Cardiac fibroblast (primary cell): ENCODE measurements around the gene FANK1.

Experiments used
- DNase-seq, 2 donors: peaks; one replicate each; pipeline versions ENCODE4 v3.0.0 to v3.0.0-alpha.2; 2010; ENCODE audit warnings: low read depth in 2 of 2
- H3K4me3 ChIP-seq, 2 donors: replicated peaks in 1 of 2; 1 replicate in 1 of 2; 2 replicates in 1 of 2; pipeline ENCODE4 v1.5.1; 2011; ENCODE audit warnings: low read depth in 2 of 2, low read length in 2 of 2, mild to moderate bottlenecking in 2 of 2, moderate library complexity in 1 of 2
- CTCF ChIP-seq: IDR thresholded peaks from one replicate; pipeline ENCODE4 v1.5.1; 2011; ENCODE audit warnings: low read depth, mild to moderate bottlenecking, low read length, inconsistent platforms

Gene FANK1

GRCh38 chr10:125984865-125985495 lies 88.6 kb downstream of the FANK1 start:
- DNase-seq, result no peak
- H3K4me3 ChIP-seq, result no peak overlapping the region
- TF ChIP-seq CTCF, result no peak

GRCh38 chr10:125985557-125986240 lies 89.3 kb downstream of the FANK1 start:
- no peak for DNase-seq
- H3K4me3 ChIP-seq, result no peak overlapping the region
- TF ChIP-seq CTCF, result no peak

GRCh38 chr10:125989791-125990190 lies 93.4 kb downstream of the FANK1 start:
- no peak for TF ChIP-seq CTCF
- no peak overlapping the region for H3K4me3 ChIP-seq
- no peak for DNase-seq

GRCh38 chr10:125990974-125991373 lies 94.6 kb downstream of the FANK1 start:
- no peak overlapping the region for H3K4me3 ChIP-seq
- TF ChIP-seq CTCF, result no peak
- no peak for DNase-seq

- H3K4me3 ChIP-seq, result no peak overlapping the region
- TF ChIP-seq CTCF, result no peak
- no peak for DNase-seq
Measured at GRCh38 chr10:125991392-125991791, 95.0 kb downstream of the FANK1 start.

GRCh38 chr10:125992254-125992653 lies 95.9 kb downstream of the FANK1 start:
- H3K4me3 ChIP-seq, result no peak overlapping the region
- no peak for DNase-seq
- no peak for TF ChIP-seq CTCF
